HG03521 (cell line): ENCODE data around the gene SV2B.

Experiments used
- ATAC-seq: cut with Tn5 transposase; IDR thresholded peaks from one replicate; pipeline ENCODE4 v1.9.1; 2021; ENCODE audit warnings: mild to moderate bottlenecking, moderate library complexity; ENCODE audit not compliant: unreplicated experiment

Gene SV2B

GRCh38 chr15:91102546-91103330 lies 2.7 kb downstream of the SV2B start:
- no peak for ATAC-seq

DNA sequence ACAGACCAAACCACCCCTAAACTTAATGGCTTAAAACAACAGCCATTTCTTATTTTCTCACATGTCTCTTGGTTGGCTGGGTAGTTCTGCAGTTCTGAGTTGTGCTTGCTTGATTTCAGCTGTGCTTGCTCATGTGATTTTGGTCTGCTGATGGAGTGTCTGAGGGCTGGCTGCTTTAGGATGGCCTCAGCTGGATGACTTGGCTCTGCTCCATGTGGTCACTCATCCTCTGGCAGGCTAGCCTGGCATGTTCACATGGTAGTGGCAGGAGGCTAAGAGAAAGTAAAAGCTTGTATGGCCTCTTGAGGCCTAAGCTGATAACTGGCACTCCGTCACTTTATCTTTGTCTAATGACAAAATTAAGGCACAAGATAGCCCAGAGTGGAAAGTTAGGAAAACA lies 4.1 kb downstream of the SV2B start:
- no peak for ATAC-seq

DNA sequence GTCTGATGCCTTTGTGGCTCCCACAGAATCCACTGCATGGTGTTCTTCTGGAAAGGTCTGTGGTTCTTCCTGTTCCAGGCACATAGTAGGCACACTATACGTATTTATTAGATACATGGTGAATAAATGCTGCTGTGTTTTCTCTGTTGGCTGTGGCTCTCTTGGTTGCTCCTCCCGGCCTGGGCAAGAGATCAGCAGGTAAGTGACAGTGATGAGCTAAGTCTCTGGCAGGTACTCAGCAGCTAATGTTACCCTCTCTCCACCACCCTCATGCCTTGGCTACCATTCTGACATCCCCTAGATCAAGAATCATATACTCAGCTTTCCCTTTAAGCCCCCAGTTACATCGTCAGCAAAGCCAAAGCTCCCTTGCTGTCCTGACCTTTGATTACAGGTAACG lies 8.4 kb downstream of the SV2B start:
- no peak for ATAC-seq

DNA sequence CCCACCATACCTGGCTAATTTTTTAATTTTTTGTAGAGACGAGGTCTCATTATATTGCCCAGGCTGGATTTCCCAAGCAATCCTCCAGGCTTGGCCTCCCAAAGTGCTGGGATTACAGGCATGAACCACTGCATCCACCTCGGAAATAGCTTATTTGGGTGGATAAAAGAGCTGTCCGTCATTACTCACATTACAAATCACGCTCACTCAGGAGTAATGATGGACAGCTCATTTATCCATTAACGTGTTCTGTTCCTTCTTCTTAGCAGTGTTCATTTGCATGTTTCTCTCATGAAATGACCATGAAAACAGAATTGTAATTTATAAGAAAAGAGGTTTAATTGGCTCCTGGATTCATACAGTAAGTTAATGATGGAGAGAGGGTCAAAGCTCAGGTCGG lies 9.8 kb downstream of the SV2B start:
- no peak for ATAC-seq

GRCh38 chr15:91110407-91110806 lies 10.3 kb downstream of the SV2B start:
- ATAC-seq: no peak

- ATAC-seq: no peak
Measured at GRCh38 chr15:91113030-91113429, 13.0 kb downstream of the SV2B start.

- no peak for ATAC-seq
Measured at GRCh38 chr15:91114301-91114700, 14.2 kb downstream of the SV2B start.

DNA sequence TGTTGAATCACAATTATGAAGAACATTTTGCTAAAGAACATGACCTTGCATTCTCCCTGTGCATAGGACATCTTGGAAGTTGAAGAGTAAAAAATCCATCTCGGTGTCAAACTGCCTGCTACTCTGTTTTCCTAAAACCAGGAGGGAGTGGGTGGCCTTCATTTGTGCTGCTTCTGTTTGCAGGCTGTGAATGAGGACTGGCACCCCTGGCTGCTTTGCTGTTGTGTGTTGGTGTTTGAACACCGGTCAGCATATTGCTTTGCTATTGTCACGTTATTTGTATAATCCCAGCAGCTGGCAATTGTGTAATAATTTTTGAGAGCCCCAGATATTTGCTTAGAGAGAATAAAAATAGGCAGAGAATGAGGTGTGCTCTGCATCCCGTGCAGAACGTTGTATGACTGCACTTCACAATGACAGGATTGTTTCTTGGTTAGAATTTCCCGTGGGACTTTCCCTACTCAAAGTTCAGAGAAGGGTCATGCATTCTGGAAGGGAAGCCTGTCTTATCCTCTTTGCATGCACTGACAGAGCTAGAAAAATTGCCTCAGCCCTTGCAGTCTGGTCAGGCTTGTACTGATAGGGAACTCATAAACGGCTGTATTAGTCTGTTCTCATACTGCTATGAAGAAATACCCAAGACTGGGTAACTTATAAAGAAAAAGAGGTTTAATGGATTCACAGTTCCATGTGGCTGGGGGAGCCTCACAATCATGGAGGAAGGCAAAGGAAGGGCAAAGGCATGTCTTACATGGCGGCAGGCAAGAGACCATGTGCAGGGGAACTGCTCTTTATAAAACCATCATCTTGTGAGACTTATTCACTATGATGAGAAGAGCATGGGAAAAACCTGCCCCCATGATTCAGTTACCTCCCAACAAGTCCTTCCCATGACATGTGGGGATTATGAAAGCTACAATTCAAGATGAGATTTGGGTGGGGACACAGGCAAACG lies 16.3 kb downstream of the SV2B start:
- ATAC-seq: peak; percentile 87

GRCh38 chr15:91117375-91117774 lies 17.3 kb downstream of the SV2B start:
- no peak for ATAC-seq

DNA sequence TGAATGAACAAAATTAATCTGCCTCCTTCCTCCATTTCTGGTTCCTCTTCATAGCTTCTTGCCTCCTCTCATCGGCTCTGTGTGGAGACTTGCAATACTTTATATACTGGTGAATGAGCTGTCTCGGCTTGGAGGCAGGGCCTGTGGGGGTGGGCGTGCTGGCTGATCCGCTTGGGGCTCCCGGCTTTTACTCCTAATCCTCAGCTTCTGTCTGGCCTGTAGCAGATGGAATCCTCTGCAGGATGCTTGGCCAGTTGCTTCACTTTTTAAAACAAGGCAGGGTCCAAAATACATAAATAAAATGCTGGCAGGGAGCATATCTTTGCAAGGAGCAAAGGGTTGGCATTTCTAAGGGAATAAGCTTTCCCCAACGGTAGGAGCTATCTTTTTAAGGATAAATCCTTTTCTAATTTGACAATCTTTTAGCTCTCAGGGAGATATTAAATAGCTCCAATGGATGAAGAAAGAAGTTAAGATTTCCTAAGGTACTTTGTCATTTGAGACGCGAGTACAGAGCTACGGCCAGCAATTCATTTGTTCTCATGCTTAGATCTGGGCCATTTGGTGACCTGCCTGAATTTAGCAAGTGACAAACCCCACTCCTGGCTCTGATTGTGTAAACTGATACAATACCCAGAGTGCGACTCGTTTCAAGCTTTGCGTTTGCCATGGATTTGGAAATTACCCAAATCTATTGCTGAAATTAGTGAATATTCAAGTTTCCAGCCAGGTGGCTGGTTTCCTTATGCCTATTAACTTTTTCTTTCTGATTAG lies 18.9 kb downstream of the SV2B start:
- ATAC-seq: no peak

- no peak for ATAC-seq
Measured at GRCh38 chr15:91122296-91122695, 22.2 kb downstream of the SV2B start.

DNA sequence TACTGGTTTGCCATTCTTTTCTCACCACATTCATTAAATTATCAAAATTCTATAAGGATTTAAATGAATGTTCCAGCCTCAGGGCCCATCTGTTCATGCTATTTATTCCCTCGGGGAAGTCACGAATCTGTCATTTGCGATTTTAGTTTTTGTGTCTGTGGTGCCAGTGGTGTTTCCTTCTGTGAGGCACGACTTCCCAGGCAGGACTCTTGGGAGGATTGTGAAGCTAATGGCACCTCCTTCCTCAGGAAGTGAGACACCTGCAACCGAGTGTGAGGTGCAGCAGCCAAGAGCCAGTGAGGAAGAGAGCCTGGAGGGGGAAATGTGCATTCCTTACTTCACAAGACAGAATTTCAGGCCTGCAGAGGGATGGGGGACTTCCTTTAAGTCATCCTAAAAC lies 24.1 kb downstream of the SV2B start:
- no peak for ATAC-seq

GRCh38 chr15:91125162-91125561 lies 25.1 kb downstream of the SV2B start:
- ATAC-seq: no peak

GRCh38 chr15:91126080-91126479 lies 26.0 kb downstream of the SV2B start:
- ATAC-seq: no peak

DNA sequence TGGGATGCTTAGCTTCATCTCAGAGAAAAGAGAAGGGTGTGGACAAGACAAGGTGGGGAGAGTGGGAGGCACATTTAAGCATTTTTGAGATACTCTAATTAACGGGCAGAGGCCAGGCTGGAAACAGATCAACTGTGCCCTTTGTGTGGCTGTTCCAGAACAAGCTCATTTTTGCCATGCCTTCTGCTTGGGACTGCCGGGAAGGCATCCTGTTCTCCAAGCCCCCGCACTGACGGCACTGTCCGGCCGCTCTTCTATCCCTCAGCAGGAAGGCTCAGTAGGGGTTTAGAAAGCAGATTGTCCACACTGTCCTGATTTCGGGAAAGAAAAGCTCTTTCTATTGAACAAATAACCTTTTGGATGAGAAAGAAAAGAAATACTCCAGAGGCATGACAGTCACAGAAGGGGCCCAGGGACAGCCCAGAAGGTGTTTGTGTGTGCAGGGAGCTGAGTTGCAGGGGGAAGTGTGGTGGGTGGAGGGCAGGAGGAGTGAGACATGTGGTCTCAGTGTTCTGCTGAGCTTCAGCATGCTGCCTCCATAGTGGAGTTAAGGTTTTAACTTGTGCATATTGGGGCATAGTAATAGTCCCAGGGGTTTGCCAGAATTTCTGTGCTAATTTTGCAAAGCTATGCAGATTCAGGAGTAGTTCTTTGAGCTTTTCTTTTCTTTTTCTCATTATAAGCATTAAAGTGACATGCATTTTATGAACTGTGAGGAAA lies 27.3 kb downstream of the SV2B start:
- ATAC-seq: no peak

DNA sequence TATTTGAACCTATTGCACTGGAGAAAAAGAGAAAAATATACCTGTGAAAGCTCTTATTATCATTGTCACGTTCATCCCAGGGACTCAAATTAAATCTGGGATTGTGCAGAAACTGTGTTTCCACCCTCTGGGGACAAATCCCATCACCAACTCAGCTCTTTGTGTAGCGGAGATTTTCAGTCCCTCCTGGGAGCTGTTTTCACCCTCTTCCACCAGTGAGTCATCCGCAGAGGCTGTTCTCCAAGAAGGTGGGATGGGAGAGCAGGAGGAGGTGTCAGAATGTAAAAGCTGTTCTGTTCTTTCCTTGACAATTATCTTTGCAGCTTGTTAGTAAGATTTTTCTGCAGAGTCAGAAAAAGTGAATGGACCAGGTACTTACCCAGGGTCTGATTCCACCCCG lies 28.0 kb downstream of the SV2B start:
- no peak for ATAC-seq

GRCh38 chr15:91129436-91129835 lies 29.4 kb downstream of the SV2B start:
- no peak for ATAC-seq

DNA sequence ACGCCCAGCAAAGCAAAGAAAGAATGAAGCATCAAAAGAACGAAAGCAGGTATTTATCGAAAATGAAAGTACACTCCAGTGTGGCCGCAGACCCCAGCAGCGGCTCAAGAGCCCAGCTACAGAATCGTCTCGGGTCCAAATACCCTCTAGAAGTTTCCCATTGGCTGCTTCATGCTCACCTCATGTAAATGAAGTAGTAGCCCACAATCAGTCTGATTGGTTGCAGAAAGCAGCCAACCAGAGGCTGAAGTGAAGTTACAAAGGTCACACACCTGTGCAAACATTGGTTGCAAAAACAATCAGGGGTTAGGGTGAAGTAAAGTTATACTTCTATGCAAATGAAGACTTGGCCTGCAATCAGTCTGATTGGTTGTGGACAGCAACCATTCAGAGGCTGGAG lies 32.0 kb downstream of the SV2B start:
- ATAC-seq: no peak

- no peak for ATAC-seq
Measured at GRCh38 chr15:91133511-91133910, 33.5 kb downstream of the SV2B start.
